BLaER1 treated with 17β-estradiol and CSF1 and Interleukin-3, amounts not matched to agents 10 nM and 100 nM (cell line): Measurements from ENCODE around the gene GIPC1.

Source experiments
- H3K27ac ChIP-seq, 11 experiments: shearing (Covaris generic); formaldehyde crosslinking; 2 replicates each; pipeline ENCODE4 v1.8.1; 2022
- H3K27me3 ChIP-seq, 11 experiments: shearing (Covaris generic); formaldehyde crosslinking; 2 replicates each; pipeline ENCODE4 v1.8.1; 2022
- H3K36me3 ChIP-seq, 11 experiments: shearing (Covaris generic); formaldehyde crosslinking; 2 replicates each; pipeline ENCODE4 v1.8.1; 2022
- H3K4me1 ChIP-seq, 10 experiments: shearing (Covaris generic); formaldehyde crosslinking; 2 replicates each; pipeline ENCODE4 v1.8.1; 2022
- H3K4me2 ChIP-seq, 11 experiments: shearing (Covaris generic); formaldehyde crosslinking; 2 replicates each; pipeline ENCODE4 v1.8.1; 2022
- H3K4me3 ChIP-seq, 10 experiments: shearing (Covaris generic); formaldehyde crosslinking; 2 replicates each; pipeline ENCODE4 v1.8.1; 2022
- H3K9ac ChIP-seq, 11 experiments: shearing (Covaris generic); formaldehyde crosslinking; 2 replicates each; pipeline ENCODE4 v1.8.1; 2022
- H3K9me3 ChIP-seq, 11 experiments: shearing (Covaris generic); formaldehyde crosslinking; replicated peaks in 1 of 11; 2 replicates each; pipeline ENCODE4 v1.8.1; 2022
- H4K20me1 ChIP-seq, 11 experiments: shearing (Covaris generic); formaldehyde crosslinking; 2 replicates each; pipeline ENCODE4 v1.8.1; 2022
- Cebpa-rat ChIP-seq, 11 experiments: shearing (Covaris generic); IDR thresholded peaks; 2 replicates each; pipeline ENCODE4 v1.8.1; 2022

GIPC1 gene

DNA sequence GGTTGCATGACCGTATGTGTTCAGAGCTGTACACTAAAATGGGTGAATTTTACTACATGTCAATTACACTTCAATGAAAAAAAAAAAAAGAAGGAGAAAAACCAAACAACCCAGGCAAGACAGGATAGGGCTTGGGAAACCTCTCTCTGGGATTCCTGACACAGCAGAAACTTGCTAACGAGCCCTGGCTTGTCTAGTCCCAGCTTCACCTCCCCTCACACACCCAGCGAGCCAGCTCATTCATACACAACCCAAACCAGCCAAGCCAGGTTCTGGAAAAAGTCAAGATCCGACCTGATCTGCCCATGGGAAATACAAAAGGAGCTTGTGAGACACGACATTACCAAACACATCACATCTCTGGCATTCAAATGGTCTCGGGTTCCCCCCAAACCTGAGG, 29.8 kb upstream of the GIPC1 start:
- Histone ChIP-seq H3K27ac (no peak overlapping the region), H3K4me1 (peaks cover 26 to 42% (median 39%) of the 10 kb centered on the region in 10 experiments), H3K4me2 (no peak overlapping the region), H3K4me3 (no peak overlapping the region), H3K9me3 (no peaks in the 10 kb centered on the region), H3K9ac (no peak overlapping the region), H4K20me1 (peaks cover 0 to 9% (median 3%) of the 10 kb centered on the region in 11 experiments; a peak in 10 of 22 replicates), H3K27me3 (no peaks in the 10 kb centered on the region), H3K36me3 (no peaks in the 10 kb centered on the region)
- no peak for TF ChIP-seq Cebpa-rat (IDR thresholded peaks at IDR 0.05)

DNA sequence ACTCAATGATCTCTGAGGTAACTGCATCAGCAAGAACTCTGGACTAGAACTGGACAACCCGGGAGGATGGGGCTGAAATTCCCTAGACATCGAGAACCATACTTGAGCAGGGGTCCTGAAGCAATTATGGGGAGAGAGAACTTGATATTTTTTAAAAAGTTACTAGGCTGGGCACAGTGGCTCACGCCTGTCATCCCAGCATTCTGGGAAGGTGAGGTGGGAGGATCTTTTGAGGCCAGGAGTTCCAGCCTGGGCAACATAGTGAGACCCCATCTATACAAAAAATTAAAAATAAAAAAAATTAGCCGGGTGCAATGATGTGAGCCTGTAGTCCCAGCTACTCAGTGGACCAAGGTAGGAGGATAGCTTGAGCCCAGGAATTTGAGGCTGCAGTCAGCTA, 24.6 kb upstream of the GIPC1 start:
- peak overlapping the region in 1 of 11 experiments; percentile 64; a peak in 1 of 22 replicates for H3K9ac ChIP-seq
- TF ChIP-seq Cebpa-rat (IDR thresholded peaks at IDR 0.05) = no peak
- H3K4me1 ChIP-seq = peaks cover 52 to 61% (median 58%) of the 10 kb centered on the region in 10 experiments
- peaks cover 12 to 19% (median 17%) of the 10 kb centered on the region in 11 experiments for H3K36me3 ChIP-seq
- no peaks in the 10 kb centered on the region for H3K27me3 ChIP-seq
- H4K20me1 ChIP-seq = peaks cover 21 to 26% (median 25%) of the 10 kb centered on the region in 11 experiments
- H3K4me3 ChIP-seq = no peak overlapping the region
- H3K4me2 ChIP-seq = peak overlapping the region in 8 of 11 experiments; percentile 75 to 96 (median 82); a peak in 11 of 22 replicates
- H3K9me3 ChIP-seq = no peaks in the 10 kb centered on the region
- peak overlapping the region in 6 of 11 experiments; percentile 76 to 83 (median 78); a peak in 11 of 22 replicates for H3K27ac ChIP-seq

DNA sequence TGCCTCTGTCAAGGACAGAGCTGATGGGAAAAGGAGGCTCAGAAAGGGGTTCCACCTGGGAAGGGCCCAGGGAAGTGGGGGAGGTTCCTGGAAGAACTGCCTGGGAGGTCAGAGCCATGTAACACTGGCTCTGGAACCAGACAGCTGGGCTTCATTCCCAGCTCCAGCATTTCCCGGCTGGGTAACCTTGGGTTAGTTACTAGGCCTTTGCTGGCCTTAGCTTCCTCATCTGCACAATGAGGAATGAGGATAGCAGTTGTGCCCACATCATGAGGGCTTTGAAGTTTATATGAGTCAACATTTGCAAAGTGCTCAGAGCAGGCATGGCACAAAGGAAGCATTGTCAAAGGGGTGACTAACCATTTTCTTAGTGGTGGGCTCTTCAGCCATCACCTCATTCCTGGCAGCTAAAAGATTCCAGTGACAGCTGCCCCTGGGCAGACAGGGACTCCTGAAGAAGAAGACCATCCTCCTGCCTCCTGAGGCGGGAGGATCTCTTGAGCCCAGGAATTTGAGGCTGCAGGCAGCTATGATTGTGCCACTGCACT, 24.0 kb upstream of the GIPC1 start:
- H3K9me3 ChIP-seq = no peaks in the 10 kb centered on the region
- H3K9ac ChIP-seq = peak overlapping the region in 9 of 11 experiments; percentile 2 to 64 (median 34); a peak in 10 of 22 replicates
- H3K4me2 ChIP-seq = peak overlapping the region; percentile 55 to 96 (median 79)
- no peak overlapping the region for H3K4me3 ChIP-seq
- peaks cover 58 to 67% (median 64%) of the 10 kb centered on the region in 10 experiments for H3K4me1 ChIP-seq
- no peaks in the 10 kb centered on the region for H3K27me3 ChIP-seq
- TF ChIP-seq Cebpa-rat (IDR thresholded peaks at IDR 0.05) = no peak
- H4K20me1 ChIP-seq = peaks cover 27 to 32% (median 31%) of the 10 kb centered on the region in 11 experiments
- H3K27ac ChIP-seq = peak overlapping the region; percentile 58 to 83 (median 77); a peak in 20 of 22 replicates
- H3K36me3 ChIP-seq = peaks cover 18 to 26% (median 23%) of the 10 kb centered on the region in 11 experiments

DNA sequence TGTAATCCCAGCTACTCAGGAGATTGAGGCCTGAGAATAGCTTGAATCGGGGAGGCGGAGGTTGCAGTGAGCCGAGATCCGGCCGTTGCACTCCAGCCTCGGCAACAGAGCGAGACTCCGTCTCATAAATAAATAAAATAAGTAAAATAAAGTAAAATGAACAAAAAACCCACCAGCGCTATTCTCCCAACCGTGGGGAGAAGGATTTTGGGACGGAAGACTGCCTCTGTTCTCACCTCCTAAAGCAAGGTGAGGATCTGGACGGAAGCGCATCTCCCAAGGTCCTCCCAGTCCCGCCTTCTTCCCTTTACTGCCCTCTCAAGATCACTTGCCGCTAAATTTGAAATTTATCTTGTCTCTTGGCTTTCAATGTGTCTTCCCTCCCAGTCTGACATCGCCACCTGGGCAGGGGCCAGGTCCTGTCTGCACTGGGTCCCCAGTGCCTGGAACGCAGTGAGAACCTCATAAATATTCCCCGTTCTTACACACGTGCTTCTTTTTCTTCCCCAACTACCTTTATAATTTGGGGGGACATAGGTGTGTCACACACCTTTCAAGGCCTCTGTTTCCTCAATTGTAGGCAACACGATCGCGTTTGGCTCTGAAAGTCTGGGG, 23.4 kb upstream of the GIPC1 start:
- H3K4me3 ChIP-seq = peak overlapping the region in 6 of 10 experiments; percentile 29 to 63 (median 41); a peak in 6 of 20 replicates
- peak overlapping the region; percentile 55 to 96 (median 79) for H3K4me2 ChIP-seq
- no peak for TF ChIP-seq Cebpa-rat (IDR thresholded peaks at IDR 0.05)
- peak overlapping the region; percentile 58 to 88 (median 77) for H3K27ac ChIP-seq
- peak overlapping the region in 10 of 11 experiments; percentile 2 to 72 (median 66); a peak in 13 of 22 replicates for H3K9ac ChIP-seq
- no peaks in the 10 kb centered on the region for H3K27me3 ChIP-seq
- peaks cover 33 to 38% (median 37%) of the 10 kb centered on the region in 11 experiments for H4K20me1 ChIP-seq
- peaks cover 24 to 31% (median 29%) of the 10 kb centered on the region in 11 experiments for H3K36me3 ChIP-seq
- peaks cover 64 to 73% (median 70%) of the 10 kb centered on the region in 10 experiments for H3K4me1 ChIP-seq
- no peaks in the 10 kb centered on the region for H3K9me3 ChIP-seq

DNA sequence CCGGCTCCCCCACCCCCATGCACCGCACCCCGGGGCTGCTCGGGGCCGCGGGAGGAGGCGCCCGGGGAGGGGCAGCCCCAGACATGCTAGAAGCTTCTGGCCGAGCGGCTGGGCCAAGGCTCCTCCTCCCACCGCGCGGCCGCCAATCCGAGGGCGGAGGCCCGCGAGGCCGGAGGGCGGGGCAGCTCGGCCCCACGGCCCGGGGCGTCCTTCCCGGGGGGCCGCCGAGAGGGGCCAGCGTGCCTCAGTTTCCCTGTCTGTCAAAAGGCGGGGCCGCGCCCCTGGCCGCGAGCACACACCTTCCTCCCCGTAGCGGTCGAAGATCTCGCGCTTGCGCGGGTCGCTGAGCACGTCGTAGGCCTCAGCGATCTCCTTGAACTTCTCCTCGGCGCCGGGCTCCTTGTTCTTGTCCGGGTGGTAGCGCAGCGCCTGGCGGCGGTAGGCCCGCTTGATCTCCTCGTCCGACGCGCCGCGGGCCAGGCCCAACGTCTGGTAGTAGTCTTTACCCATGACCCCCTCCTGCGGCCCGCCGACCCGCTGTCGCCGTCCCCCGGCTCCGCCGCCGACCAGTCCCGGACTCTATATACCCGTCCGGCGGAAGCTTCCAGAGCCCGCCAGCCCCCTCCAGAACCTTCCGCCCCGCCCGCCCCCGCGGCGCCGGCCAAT, 22.0 kb upstream of the GIPC1 start, which contains the start of gene DNAJB1:
Gene DNAJB1 (minus strand): TSS at position 558 of the 666 bp plus-strand sequence. CDS start 48 bp downstream, at position 510.
- Histone ChIP-seq H3K9ac (peak within 1 kb of the TSS; percentile 95 to 99 (median 98)), H3K4me3 (peak within 1 kb of the TSS; percentile 84 to 99 (median 95)), H3K9me3 (no peaks in the 10 kb centered on the region), H3K36me3 (peaks cover 35 to 45% (median 42%) of the 10 kb centered on the region in 11 experiments), H4K20me1 (peaks cover 38 to 52% (median 46%) of the 10 kb centered on the region in 11 experiments), H3K4me2 (peak within 1 kb of the TSS; percentile 90 to 99 (median 96)), H3K27me3 (no peaks in the 10 kb centered on the region), H3K4me1 (peaks cover 69 to 76% (median 73%) of the 10 kb centered on the region in 10 experiments), H3K27ac (peak within 1 kb of the TSS; percentile 92 to 99 (median 97))
- no peak for TF ChIP-seq Cebpa-rat (IDR thresholded peaks at IDR 0.05)

DNA sequence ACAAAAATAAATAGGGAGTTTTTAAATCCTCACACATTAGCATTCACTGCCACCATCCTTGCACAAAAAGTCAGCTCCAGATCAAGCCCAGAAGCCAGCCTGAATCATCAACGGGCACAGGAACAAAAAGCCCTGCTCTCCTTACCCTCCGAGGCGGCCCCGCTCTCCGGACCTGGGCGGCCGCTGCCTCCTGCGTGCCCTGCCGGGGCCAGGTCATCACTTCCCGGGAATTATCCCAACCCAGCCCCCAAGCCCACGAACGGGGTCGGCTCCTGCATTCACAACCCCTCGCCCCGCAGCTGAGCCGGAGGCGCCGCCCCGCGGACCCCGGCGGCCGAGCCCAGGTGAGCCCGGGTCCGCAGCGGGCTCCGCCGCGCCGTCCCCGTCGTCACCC, 21.5 kb upstream of the GIPC1 start:
- Histone ChIP-seq H3K9me3 (no peaks in the 10 kb centered on the region), H3K4me2 (peak overlapping the region; percentile 90 to 99 (median 95)), H3K4me3 (peak overlapping the region; percentile 84 to 99 (median 95)), H3K9ac (peak overlapping the region; percentile 95 to 99 (median 98)), H3K4me1 (peaks cover 63 to 76% (median 72%) of the 10 kb centered on the region in 10 experiments), H3K36me3 (peaks cover 35 to 50% (median 45%) of the 10 kb centered on the region in 11 experiments), H4K20me1 (peaks cover 38 to 57% (median 46%) of the 10 kb centered on the region in 11 experiments), H3K27ac (peak overlapping the region; percentile 92 to 99 (median 97)), H3K27me3 (no peaks in the 10 kb centered on the region)
- TF ChIP-seq Cebpa-rat (IDR thresholded peaks at IDR 0.05) = no peak

DNA sequence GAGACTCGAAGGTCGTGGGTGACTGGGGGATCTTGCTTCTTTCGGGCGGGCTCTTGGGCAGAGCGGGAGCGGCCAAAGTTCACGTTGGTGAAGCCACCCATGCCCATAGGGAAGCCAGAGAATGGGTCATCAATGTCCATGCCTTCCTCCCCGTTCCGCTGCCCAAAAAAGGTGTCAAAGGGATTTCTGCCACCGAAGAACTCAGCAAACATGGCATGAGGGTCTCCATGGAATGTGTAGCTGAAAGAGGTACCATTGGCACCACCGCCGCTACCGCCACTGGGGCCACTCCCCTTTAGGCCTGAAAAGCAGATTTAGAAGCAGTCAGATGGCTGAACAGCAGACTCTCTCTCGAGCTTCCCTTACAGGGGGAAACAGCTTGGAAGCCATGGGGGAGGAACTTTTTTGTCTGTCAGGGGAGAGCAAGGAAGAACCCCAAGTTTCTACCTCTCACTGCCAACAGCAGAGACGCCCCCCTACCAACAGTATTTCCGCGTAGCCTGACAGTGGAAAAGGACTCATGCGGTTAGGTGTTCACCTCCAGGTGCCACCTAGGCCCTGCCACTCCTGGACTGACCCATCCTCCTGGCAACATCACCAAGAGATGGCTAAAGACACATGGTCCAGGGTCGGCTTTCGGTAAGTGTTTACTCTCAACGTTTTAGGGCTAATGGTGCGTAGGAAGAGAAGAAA, 21.0 kb upstream of the GIPC1 start:
- Histone ChIP-seq H3K27me3 (no peaks in the 10 kb centered on the region), H3K9me3 (no peaks in the 10 kb centered on the region), H3K9ac (peak overlapping the region; percentile 95 to 99 (median 98)), H3K27ac (peak overlapping the region; percentile 92 to 99 (median 97)), H3K4me2 (peak overlapping the region; percentile 90 to 99 (median 95)), H3K4me1 (peaks cover 59 to 76% (median 72%) of the 10 kb centered on the region in 10 experiments), H3K36me3 (peaks cover 35 to 52% (median 45%) of the 10 kb centered on the region in 11 experiments), H4K20me1 (peaks cover 38 to 60% (median 46%) of the 10 kb centered on the region in 11 experiments), H3K4me3 (peak overlapping the region; percentile 84 to 99 (median 95))
- no peak for TF ChIP-seq Cebpa-rat (IDR thresholded peaks at IDR 0.05)

DNA sequence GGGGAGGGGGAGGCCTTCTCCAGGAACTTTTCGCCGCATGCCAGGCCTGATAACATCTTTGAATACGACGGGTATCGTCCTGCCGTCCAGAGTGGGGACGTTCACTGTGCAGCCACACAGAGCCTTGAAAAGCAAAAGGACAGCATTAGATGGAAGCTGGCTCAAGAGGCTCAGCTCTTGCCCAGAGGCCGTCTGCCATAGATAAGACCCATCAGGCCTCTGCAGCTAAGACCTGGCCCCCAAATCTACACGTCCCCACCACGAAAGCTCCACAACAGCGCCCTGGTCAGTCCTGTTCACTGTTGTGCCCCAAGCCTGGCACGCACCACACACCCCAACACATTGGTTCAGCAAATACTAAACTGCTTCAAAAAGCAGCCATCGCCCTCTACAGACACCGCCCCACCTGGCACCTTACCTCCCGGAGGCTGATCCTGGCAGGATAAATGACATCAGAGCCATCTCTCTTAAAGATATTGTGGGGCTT, 20.2 kb upstream of the GIPC1 start:
- H3K9me3 ChIP-seq = no peaks in the 10 kb centered on the region
- peak overlapping the region; percentile 90 to 99 (median 95) for H3K4me2 ChIP-seq
- peaks cover 62 to 81% (median 78%) of the 10 kb centered on the region in 10 experiments for H3K4me1 ChIP-seq
- H3K27ac ChIP-seq = peak overlapping the region in 5 of 11 experiments; percentile 14 to 99 (median 93); a peak in 4 of 22 replicates
- peak overlapping the region; percentile 84 to 99 (median 95) for H3K4me3 ChIP-seq
- no peak for TF ChIP-seq Cebpa-rat (IDR thresholded peaks at IDR 0.05)
- peaks cover 38 to 60% (median 46%) of the 10 kb centered on the region in 11 experiments for H4K20me1 ChIP-seq
- no peaks in the 10 kb centered on the region for H3K27me3 ChIP-seq
- H3K36me3 ChIP-seq = peaks cover 35 to 52% (median 45%) of the 10 kb centered on the region in 11 experiments
- peak overlapping the region; percentile 95 to 99 (median 98) for H3K9ac ChIP-seq
